ENCODE data around the gene GLT8D1. TPM values are rescaled to one million over a fixed set of nuclear protein-coding genes. Genes with fewer than 3 reads are reported as not detected.

GLT8D1 gene, protein sequence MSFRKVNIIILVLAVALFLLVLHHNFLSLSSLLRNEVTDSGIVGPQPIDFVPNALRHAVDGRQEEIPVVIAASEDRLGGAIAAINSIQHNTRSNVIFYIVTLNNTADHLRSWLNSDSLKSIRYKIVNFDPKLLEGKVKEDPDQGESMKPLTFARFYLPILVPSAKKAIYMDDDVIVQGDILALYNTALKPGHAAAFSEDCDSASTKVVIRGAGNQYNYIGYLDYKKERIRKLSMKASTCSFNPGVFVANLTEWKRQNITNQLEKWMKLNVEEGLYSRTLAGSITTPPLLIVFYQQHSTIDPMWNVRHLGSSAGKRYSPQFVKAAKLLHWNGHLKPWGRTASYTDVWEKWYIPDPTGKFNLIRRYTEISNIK
- 97.8 and 98.1 TPM in 2 replicates for total RNA-seq

DNA sequence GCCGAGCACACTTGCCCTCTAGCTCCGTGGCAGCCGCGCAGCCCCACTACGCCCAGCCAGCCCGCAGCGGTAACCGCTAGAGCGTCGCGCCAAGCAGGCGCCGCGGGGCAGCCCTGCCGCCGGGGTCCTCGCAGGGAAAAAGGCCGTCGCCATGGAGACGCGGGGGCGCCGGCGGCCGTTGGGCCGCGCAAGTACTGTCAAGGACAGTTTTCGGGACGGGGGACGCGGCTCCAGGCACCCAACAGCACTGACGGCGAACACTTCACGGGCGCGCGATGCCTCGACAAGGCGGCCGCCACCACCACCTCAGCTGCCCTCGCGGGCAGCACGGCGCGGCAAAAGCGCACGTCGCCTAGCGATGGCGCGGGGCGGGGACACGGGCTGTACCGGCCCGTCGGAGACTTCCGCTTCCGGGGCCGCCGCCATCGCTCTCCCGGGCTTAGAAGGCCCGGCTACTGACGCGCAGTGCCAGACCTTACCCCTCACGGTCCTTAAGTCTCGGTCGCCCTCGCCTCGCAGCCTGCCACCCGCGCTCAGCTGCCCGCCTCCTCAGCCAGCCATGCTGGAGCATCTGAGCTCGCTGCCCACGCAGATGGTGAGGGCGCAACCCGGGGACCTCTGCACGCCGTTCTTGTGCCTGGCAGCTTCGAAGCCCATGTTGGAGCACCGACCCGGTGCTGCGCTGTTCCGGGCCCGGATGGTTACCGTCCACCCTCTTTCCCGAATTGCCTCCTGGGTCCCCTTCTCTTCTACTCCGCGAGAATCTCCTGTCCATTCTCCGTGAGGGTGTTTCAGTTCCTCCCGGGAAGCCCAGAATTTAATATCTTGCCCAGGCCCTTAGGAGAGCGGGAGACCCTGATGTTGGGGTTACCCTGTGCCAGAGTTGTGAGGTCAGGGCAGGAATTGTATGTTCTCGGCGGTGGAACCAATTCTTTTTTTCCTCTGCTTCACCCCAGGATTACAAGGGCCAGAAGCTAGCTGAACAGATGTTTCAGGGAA lies at the start of gene GLT8D1, which contains the start of gene SPCS1:
GLT8D1 (minus strand) TSS at position 104 of the 999 bp plus-strand sequence. CDS start 5,331 bp downstream, outside the sequence.
SPCS1 (plus strand) TSS at position 419 of the 999 bp plus-strand sequence; CDS start at position 560, 141 bp downstream.

DNA sequence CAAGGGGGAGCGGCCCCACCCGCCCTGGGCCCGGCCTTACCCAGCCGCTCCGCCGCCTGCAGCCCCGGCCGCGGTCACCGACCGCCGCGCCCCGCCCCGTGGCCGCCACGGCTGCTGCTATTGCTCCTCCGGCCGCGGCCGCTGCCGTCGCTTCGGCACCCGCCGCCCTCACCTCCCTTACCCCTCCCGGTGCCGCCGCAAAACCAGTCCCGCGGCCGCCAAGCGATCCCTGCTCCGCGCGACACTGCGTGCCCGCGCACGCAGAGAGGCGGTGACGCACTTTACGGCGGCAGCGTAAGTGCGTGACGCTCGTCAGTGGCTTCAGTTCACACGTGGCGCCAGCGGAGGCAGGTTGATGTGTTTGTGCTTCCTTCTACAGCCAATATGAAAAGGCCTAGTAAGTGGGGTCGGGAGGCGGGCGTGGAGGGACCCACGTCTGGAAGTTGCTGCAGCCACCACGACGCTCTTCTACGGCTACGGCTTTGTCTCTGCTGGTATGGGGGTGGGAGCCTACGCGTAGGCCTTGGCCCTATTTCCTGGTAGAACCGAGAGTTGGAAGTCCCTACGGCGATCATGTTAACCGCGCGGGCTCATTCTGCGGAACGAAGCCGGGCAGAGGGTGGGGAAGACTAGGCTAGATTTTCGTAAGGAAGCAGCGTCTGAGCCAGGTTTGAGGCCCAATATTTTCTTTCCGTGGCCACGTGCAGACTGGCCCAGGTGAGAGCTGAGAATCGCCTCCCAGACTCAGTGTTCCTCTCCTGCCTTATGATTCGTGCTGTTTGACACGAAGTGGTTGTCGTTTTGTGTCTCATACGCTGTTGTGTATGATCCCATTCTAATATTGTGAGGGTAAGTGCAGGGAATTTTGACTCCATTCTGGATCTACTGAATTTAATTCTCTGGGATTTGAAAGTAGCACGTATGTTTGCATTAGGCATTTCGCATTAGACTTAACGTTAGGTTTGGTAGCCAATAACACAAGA lies 19.6 kb downstream of the GLT8D1 start, which contains the start of the genes GNL3 and PBRM1:
GNL3 (plus strand) TSS at position 324 of the 983 bp plus-strand sequence; CDS start at position 385, 61 bp downstream.
PBRM1 (minus strand) TSS at position 205 of the 983 bp plus-strand sequence.

Other genes with a start within 250 kb of the GLT8D1 start
- gene STAB1, start 210.5 kb downstream of the GLT8D1 start, total RNA-seq = 3.0 and 4.4 TPM in 2 replicates
- 67.2 and 86.1 TPM in 2 replicates for gene NT5DC2, start 171.9 kb downstream of the GLT8D1 start, total RNA-seq
- gene UQCC5, start 169.2 kb downstream of the GLT8D1 start, total RNA-seq = 5.8 and 8.5 TPM in 2 replicates
- 36.6 and 42.7 TPM in 2 replicates for gene PBRM1, start 19.9 kb downstream of the GLT8D1 start, total RNA-seq
- 54.0 and 79.2 TPM in 2 replicates for gene GNL3, start 19.8 kb downstream of the GLT8D1 start, total RNA-seq
- gene SPCS1, start 315 bp upstream of the GLT8D1 start, total RNA-seq = 184 and 227 TPM in 2 replicates
- gene NEK4, start 65.1 kb upstream of the GLT8D1 start, total RNA-seq = 9.9 and 11.8 TPM in 2 replicates
- gene ITIH1, start 71.8 kb upstream of the GLT8D1 start, total RNA-seq = not detected in 2 replicates
- gene ITIH3, start 89.0 kb upstream of the GLT8D1 start, total RNA-seq = 0.24 TPM in 1 of 2 replicates, not detected in the other
- gene ITIH4, start 124.9 kb upstream of the GLT8D1 start, total RNA-seq = 0.39 and 2.2 TPM in 2 replicates
- not detected in 2 replicates for gene MUSTN1, start 129.2 kb upstream of the GLT8D1 start, total RNA-seq
- 10.8 and 23.7 TPM in 2 replicates for gene STIMATE, start 191.8 kb upstream of the GLT8D1 start, total RNA-seq

Measured in cardiac ventricle fibroblast (primary cell).